Brain microvascular endothelial cell (primary cell): Measurements from ENCODE around the gene PVALEF.

Experiments used
- DNase-seq: peaks from one replicate; pipeline ENCODE4 v3.0.0-alpha.2; 2020
- H3K27ac ChIP-seq: fragments of 250-450 bp; sonication (Bioruptor Pico); 2 replicates; pipeline ENCODE4 v1.5.1; 2020; ENCODE audit warnings: mild to moderate bottlenecking, moderate library complexity
- H3K27me3 ChIP-seq: fragments of 250-450 bp; sonication (Bioruptor Pico); replicated peaks from 2 replicates; pipeline ENCODE4 v1.5.1; 2020; ENCODE audit warnings: mild to moderate bottlenecking
- H3K36me3 ChIP-seq: fragments of 250-450 bp; sonication (Bioruptor Pico); replicated peaks from 2 replicates; pipeline ENCODE4 v1.5.1; 2020; ENCODE audit warnings: mild to moderate bottlenecking
- H3K4me3 ChIP-seq: 2 replicates; pipeline ENCODE4 v1.5.1; 2011; ENCODE audit warnings: low read depth, mild to moderate bottlenecking, control low read depth, low read length, moderate library complexity
- CTCF ChIP-seq: IDR thresholded peaks from 2 replicates; pipeline ENCODE4 v1.5.1; 2011; ENCODE audit warnings: low read depth, mild to moderate bottlenecking, moderate library complexity, low read length, control low read depth, inconsistent platforms; ENCODE audit errors: missing control alignments
- in situ Hi-C: cut with HindIII; loops from 2 replicates; pipeline ENCODE4 v1.10.0; 2017; ENCODE audit warnings: low sequenced_read_pairs, low pct_ligation_motif_present

The PVALEF gene

GRCh38 chr17:81127526-81128177, 37.7 kb upstream of the PVALEF start:
- Histone ChIP-seq H3K27me3 (peaks cover 6% of the 10 kb centered on the region), H3K4me3 (no peak overlapping the region), H3K27ac (no peak overlapping the region), H3K36me3 (no peaks in the 10 kb centered on the region)
- TF ChIP-seq CTCF = no peak
- no peak for DNase-seq
- in situ Hi-C loops = no loop called here

GRCh38 chr17:81128338-81128737, 37.0 kb upstream of the PVALEF start:
- no peak overlapping the region for H3K27ac ChIP-seq
- DNase-seq = no peak
- H3K27me3 ChIP-seq = no peaks in the 10 kb centered on the region
- in situ Hi-C loops = no loop called here
- no peak for TF ChIP-seq CTCF
- H3K36me3 ChIP-seq = no peaks in the 10 kb centered on the region
- no peak overlapping the region for H3K4me3 ChIP-seq

DNA sequence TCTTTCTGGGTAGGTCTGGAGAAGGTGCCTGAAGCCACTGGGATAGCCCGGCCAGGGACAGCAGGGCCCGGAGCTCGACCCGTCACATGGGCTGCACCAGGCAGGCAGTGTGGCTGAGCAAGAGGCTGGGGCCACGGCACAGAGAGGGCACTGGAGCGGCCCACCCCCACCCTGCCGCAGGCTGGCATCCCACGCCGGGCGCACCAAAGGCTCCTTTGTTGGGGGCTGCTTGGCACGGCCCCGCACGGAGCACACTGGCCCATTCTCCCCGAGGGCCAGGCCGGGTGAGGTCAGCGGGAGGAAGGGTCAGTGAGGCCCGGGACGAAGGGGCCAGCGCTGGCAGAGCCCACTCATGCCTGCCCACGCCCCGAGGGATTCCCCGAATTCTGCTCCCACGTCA, 36.5 kb upstream of the PVALEF start:
- no peak for TF ChIP-seq CTCF
- no peaks in the 10 kb centered on the region for H3K27me3 ChIP-seq
- no peak overlapping the region for H3K27ac ChIP-seq
- no peaks in the 10 kb centered on the region for H3K36me3 ChIP-seq
- no peak for DNase-seq
- no peak overlapping the region for H3K4me3 ChIP-seq
- in situ Hi-C loops = no loop called here

GRCh38 chr17:81129289-81129688, 36.0 kb upstream of the PVALEF start:
- H3K36me3 ChIP-seq = no peaks in the 10 kb centered on the region
- in situ Hi-C loops = no loop called here
- H3K27me3 ChIP-seq = no peaks in the 10 kb centered on the region
- TF ChIP-seq CTCF = peak; percentile 25
- no peak overlapping the region for H3K4me3 ChIP-seq
- no peak for DNase-seq
- no peak overlapping the region for H3K27ac ChIP-seq

- no peaks in the 10 kb centered on the region for H3K27me3 ChIP-seq
- H3K27ac ChIP-seq = no peak overlapping the region
- no peak for TF ChIP-seq CTCF
- DNase-seq = no peak
- no peaks in the 10 kb centered on the region for H3K36me3 ChIP-seq
- in situ Hi-C loops = loop anchor here (5.0 kb wide), 1 partner anchor 57 kb away; no protein-coding TSS in a partner anchor
- no peak overlapping the region for H3K4me3 ChIP-seq
These were observed 35.5 kb upstream of the PVALEF start for GRCh38 chr17:81129711-81130367.
